GM12875 (cell line): Measurements from ENCODE around the gene SLC25A26.

Source experiments
- H3K4me3 ChIP-seq: one replicate; pipeline ENCODE4 v1.5.1; 2011; ENCODE audit warnings: low read depth, low read length, control low read depth
- CTCF ChIP-seq: IDR thresholded peaks from 2 replicates; pipeline ENCODE4 v1.5.1; 2011; ENCODE audit warnings: low read depth, mild to moderate bottlenecking, control low read depth, inconsistent platforms, low read length, moderate library complexity, borderline replicate concordance; ENCODE audit not compliant: insufficient read depth

Gene SLC25A26

DNA sequence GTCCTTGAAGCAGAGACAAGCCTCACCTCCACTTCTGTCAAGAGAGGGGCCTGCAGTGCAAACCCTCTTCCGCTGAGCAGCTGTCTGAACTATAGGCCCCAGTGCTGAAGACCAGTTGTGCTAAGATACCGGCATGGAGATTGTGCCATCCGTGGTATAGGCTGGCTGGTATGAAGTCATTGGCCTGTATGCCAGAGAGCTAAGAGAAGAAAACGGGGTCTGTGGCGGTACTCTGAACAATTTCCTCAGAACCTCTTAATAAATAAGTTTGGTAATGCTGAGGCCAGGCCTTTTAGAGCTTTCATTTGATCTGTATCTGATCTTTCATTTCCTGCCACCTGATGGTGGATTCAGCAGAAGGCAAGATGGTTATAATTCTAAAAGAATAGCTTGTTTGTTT, 157.0 kb downstream of the SLC25A26 start:
- no peak overlapping the region for H3K4me3 ChIP-seq
- TF ChIP-seq CTCF, result no peak

GRCh38 chr3:66378256-66378655, 157.5 kb downstream of the SLC25A26 start:
- no peak overlapping the region for H3K4me3 ChIP-seq
- TF ChIP-seq CTCF, result peak; percentile 62; the same call in 1 of the 2 replicates

DNA sequence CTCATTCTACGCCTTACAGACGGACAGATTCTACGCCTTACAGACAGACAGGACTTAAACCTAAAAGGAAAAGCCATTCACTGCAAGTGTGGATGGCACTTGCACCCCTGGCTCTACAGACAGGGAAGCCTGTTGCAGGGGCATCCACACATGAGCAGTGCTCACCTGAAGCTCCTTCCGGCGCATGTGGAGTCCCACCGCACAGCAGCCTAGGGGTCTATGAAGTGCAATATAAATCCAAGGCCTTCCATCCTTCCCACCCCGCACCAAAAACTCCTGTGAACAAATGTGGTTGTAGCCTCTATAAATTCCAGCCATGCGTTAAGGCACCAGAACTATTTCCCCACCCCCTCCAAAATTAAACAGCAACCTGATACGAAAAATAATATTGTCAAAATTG, 158.8 kb downstream of the SLC25A26 start:
- H3K4me3 ChIP-seq, result no peak overlapping the region
- TF ChIP-seq CTCF, result no peak

DNA sequence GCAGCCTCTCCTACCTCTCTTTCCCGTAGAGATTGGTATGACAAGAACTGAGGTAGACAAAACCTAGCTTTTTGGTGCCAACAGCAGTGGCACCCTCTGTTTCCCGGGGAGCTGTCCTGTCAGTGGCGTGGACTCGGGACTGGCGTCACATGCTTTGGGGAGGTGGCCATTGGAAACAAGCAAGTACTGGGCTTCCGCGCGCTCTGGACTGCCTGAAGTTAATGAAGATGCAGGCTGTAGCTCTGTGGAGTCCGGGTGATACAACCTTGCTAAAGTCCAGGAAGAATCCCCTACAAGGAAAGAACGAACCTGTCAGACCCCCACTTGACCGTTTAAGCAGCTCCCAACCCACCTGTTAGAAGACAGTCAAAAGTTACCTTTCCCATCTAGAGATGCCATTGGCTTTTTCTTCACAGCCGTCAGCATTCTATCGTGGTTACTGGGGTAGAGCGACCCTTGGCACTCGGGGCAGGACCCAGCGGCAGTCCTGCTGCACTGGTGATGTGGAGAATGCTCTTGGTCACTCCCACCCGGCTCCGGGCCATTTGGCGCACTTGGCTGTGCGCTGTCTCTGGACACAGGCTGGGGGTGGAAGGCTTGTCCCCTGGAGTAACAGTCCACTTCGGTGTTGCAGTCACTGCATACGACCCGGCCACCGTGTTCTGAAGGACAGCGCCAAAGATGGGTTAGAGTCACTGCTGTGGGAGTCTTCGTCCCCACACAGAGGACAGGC, 159.6 kb downstream of the SLC25A26 start:
- TF ChIP-seq CTCF, result no peak
- no peak overlapping the region for H3K4me3 ChIP-seq

DNA sequence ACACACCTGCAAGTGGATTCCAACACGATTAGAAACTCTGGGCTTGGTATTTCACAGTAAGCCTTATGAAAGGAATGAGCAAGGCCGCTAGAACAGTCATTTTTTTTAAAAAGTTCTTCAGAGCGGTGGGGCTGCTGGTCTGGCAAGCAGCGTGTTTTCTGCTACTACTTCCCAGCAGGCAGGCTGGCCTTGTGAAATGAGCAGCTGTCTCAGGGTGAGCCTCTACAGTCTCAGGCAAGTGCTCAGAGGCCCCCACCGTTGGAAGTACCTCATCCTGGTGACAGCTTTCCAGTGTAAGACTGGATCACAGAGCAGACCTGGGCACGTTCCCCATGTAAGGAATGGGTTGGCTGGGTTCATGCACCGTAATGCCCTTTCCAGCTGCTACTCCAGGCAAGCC, 160.8 kb downstream of the SLC25A26 start:
- no peak for TF ChIP-seq CTCF
- no peak overlapping the region for H3K4me3 ChIP-seq

DNA sequence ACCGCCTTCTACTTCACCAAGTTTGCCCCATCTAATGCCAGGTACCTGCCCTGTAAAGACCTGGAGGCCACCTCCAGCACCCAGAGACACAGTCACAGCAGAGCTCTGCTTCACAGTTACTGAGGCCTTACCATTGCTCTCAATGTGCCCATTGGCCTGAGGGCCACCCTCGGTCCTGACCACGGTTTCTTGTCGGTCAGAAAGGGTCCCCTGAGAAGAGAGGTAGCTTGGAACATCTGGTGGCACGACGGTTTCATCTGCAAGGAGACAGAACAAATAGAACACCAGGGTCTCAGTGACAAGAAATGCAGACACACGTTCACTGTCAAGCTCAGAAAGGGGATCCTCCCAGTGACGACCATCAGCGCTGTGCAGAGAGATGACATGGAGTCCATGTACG, 161.3 kb downstream of the SLC25A26 start:
- H3K4me3 ChIP-seq, result no peak overlapping the region
- TF ChIP-seq CTCF, result no peak

DNA sequence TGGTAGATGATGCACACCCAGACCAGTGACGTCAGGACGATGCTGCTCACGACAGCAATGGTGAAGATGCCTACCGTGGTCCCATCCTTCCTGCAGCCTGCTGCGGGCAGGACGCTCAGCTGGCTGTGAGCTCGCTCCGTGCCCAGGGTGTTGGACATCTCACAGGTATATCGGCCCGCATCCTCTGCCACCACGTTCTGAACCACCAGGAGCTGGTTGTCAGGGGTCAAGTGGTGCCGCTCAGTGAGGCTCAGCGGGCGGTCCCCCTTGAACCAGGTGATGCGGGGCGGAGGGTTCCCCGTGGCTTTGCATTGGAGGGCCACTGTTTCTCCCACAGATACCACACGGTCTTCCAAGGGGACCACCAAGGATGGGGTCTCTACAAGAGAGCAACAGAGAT, 162.2 kb downstream of the SLC25A26 start:
- H3K4me3 ChIP-seq, result no peak overlapping the region
- no peak for TF ChIP-seq CTCF
